ENCODE measurements around the gene STOML3.

- TF ChIP-seq CTCF (IDR thresholded peaks at IDR 0.05; ENCODE audit: control extremely low read depth in 1 of 3, insufficient read depth in 1 of 3, low read depth in 1 of 3, low read length in 3 of 3) (no peak), RFX5 (IDR thresholded peaks at IDR 0.05; ENCODE audit: borderline replicate concordance, low read depth, low read length) (no peak), POLR2AphosphoS5 (IDR thresholded peaks at IDR 0.05; ENCODE audit: low read depth, low read length) (no peak), POLR2A (IDR thresholded peaks at IDR 0.05; ENCODE audit: control extremely low read depth in 1 of 2, low read depth in 2 of 2, low read length in 2 of 2) (no peak), BRCA1 (IDR thresholded peaks at IDR 0.05; ENCODE audit: low read depth, low read length) (no peak), SIX5 (IDR thresholded peaks at IDR 0.05; ENCODE audit: low read depth, low read length) (no peak)
Measured at GRCh38 chr13:39035204-39035603, 44.6 kb upstream of the STOML3 start.
